Stimulated activated CD4-positive, alpha-beta T cell treated with anti-CD3 and anti-CD28 coated beads, TNF-alpha, amount 100 ng/mL, for 48 hours (primary cell): ENCODE measurements around the gene ARHGEF38.

Source experiments
- DNase-seq, 3 donors: peaks; one replicate each; pipeline ENCODE4 v3.0.0-alpha.2; 2020; ENCODE audit warnings: low read depth in 3 of 3

The ARHGEF38 gene

GRCh38 chr4:105613306-105613705 lies 60.9 kb downstream of the ARHGEF38 start:
- no peak for DNase-seq

GRCh38 chr4:105619188-105619931 lies 66.9 kb downstream of the ARHGEF38 start:
- DNase-seq = no peak

GRCh38 chr4:105620640-105621323 lies 68.4 kb downstream of the ARHGEF38 start:
- no peak for DNase-seq

GRCh38 chr4:105622269-105622668 lies 69.8 kb downstream of the ARHGEF38 start:
- DNase-seq = no peak

GRCh38 chr4:105623099-105623498 lies 70.7 kb downstream of the ARHGEF38 start:
- no peak for DNase-seq

GRCh38 chr4:105624530-105624929 lies 72.1 kb downstream of the ARHGEF38 start:
- DNase-seq = no peak

GRCh38 chr4:105625214-105625613 lies 72.8 kb downstream of the ARHGEF38 start:
- no peak for DNase-seq

- no peak for DNase-seq
Observed at GRCh38 chr4:105626846-105627245, 74.4 kb downstream of the ARHGEF38 start.

GRCh38 chr4:105627620-105628019 lies 75.2 kb downstream of the ARHGEF38 start:
- no peak for DNase-seq

GRCh38 chr4:105630670-105631655 lies 78.5 kb downstream of the ARHGEF38 start:
- DNase-seq = no peak

GRCh38 chr4:105631818-105632400 lies 79.5 kb downstream of the ARHGEF38 start:
- DNase-seq = no peak

- DNase-seq = no peak
Observed at GRCh38 chr4:105632599-105632998, 80.2 kb downstream of the ARHGEF38 start.

GRCh38 chr4:105633241-105633640 lies 80.8 kb downstream of the ARHGEF38 start:
- DNase-seq = no peak

GRCh38 chr4:105634402-105635080 lies 82.1 kb downstream of the ARHGEF38 start:
- no peak for DNase-seq

GRCh38 chr4:105637408-105638176 lies 85.2 kb downstream of the ARHGEF38 start:
- no peak for DNase-seq

GRCh38 chr4:105641845-105642244 lies 89.4 kb downstream of the ARHGEF38 start:
- no peak for DNase-seq

GRCh38 chr4:105644257-105644656 lies 91.8 kb downstream of the ARHGEF38 start:
- no peak for DNase-seq

- no peak for DNase-seq
Observed at GRCh38 chr4:105645440-105645839, 93.0 kb downstream of the ARHGEF38 start.

GRCh38 chr4:105650190-105650589 lies 97.8 kb downstream of the ARHGEF38 start:
- no peak for DNase-seq

GRCh38 chr4:105651884-105652283 lies 99.5 kb downstream of the ARHGEF38 start:
- no peak for DNase-seq
